Endothelial cell of umbilical vein (primary cell): Measurements from ENCODE around the gene LECT2. TPM values are rescaled to one million over a fixed set of nuclear protein-coding genes. Genes with fewer than 3 reads are reported as not detected.

ENCODE experiments used
- BruUV-seq: library from RNA; stranded (reverse); fragments of 400-500 nt; replicated peaks from 2 replicates; lab custom pipeline; 2021; lab: Mats Ljungman, UMichigan
- CTCF ChIA-PET: fragments of 300-600, 350-600 bp; sonication (Branson Sonifier 250); formaldehyde crosslinking; loops from one replicate; lab custom pipeline; 2021; ENCODE audit warnings: antibody characterized with exemption, inconsistent platforms; lab: Charles Lee
- POLR2A ChIA-PET: fragments of 300-600, 350-600 bp; sonication (Branson Sonifier 250); formaldehyde crosslinking; loops from one replicate; lab custom pipeline; 2021; ENCODE audit warnings: antibody characterized with exemption, inconsistent platforms; lab: Charles Lee
- DNase-seq: peaks from one replicate; pipeline ENCODE4 v3.0.0-alpha.2; 2011; ENCODE audit warnings: low read depth, low spot score
- FAIRE-seq: peaks from 2 replicates; lab custom pipeline; 2011; peaks lifted over from hg19 to GRCh38; lab: Jason Lieb, UNC
- H2AFZ ChIP-seq: 2 replicates; pipeline ENCODE4 v1.6.0; 2012; ENCODE audit warnings: low read depth, low read length, control low read depth, inconsistent platforms
- H3K27ac ChIP-seq: 2 replicates; pipeline ENCODE4 v1.5.1; 2011; ENCODE audit warnings: low read depth, mild to moderate bottlenecking, control low read depth, low read length, moderate library complexity; ENCODE audit not compliant: insufficient read depth
- H3K27me3 ChIP-seq, 2 experiments: 2 replicates each; pipeline versions ENCODE4 v1.6.0 to v1.6.1; 2011; ENCODE audit warnings: low read length in 2 of 2, mixed read lengths in 1 of 2; ENCODE audit not compliant: control insufficient read depth in 2 of 2, insufficient read depth in 2 of 2
- H3K36me3 ChIP-seq, 2 experiments: 2 replicates in 1 of 2; 3 replicates in 1 of 2; pipeline ENCODE4 v1.5.1; 2011; ENCODE audit warnings: low read length in 2 of 2, mild to moderate bottlenecking in 1 of 2, moderate library complexity in 1 of 2; ENCODE audit not compliant: control insufficient read depth in 2 of 2, insufficient read depth in 2 of 2; ENCODE audit errors: extremely low read depth in 1 of 2
- H3K4me1 ChIP-seq: 3 replicates; pipeline ENCODE4 v1.5.1; 2011; ENCODE audit warnings: mild to moderate bottlenecking, low read length; ENCODE audit not compliant: control insufficient read depth, insufficient read depth; ENCODE audit errors: extremely low read depth
- H3K4me2 ChIP-seq: 2 replicates; pipeline ENCODE4 v1.6.1; 2011; ENCODE audit warnings: low read length, control low read depth, mixed read lengths; ENCODE audit not compliant: insufficient read depth
- H3K4me3 ChIP-seq, 3 experiments: fragments of 200-600 bp in 1 of 3; sonication (generic), shearing (Covaris generic) in 1 of 3; replicated peaks in 1 of 3; 2 replicates each; pipeline ENCODE4 v1.5.1; 2011 to 2016; ENCODE audit warnings: control low read depth in 3 of 3, low read length in 3 of 3, mild to moderate bottlenecking in 2 of 3, inconsistent platforms in 1 of 3, low read depth in 1 of 3, moderate library complexity in 1 of 3; ENCODE audit not compliant: insufficient read depth in 1 of 3
- H3K79me2 ChIP-seq: 2 replicates; pipeline ENCODE4 v1.6.0; 2012; ENCODE audit warnings: low read length, inconsistent platforms; ENCODE audit not compliant: control insufficient read depth, insufficient read depth
- H3K9ac ChIP-seq: replicated peaks from 2 replicates; pipeline ENCODE3; 2011; ENCODE audit warnings: low read length, control low read depth; ENCODE audit not compliant: insufficient read depth; ENCODE audit errors: extremely low read depth
- H3K9me1 ChIP-seq: replicated peaks from 3 replicates; pipeline ENCODE4 v1.6.0; 2011; ENCODE audit warnings: mild to moderate bottlenecking, low read length; ENCODE audit not compliant: control insufficient read depth, insufficient read depth; ENCODE audit errors: extremely low read depth
- H3K9me3 ChIP-seq: replicated peaks from 2 replicates; pipeline ENCODE4 v1.5.1; 2012; ENCODE audit warnings: low read length, inconsistent platforms; ENCODE audit not compliant: control insufficient read depth, insufficient read depth
- H4K20me1 ChIP-seq: replicated peaks from 2 replicates; pipeline ENCODE3; 2011; ENCODE audit warnings: mild to moderate bottlenecking, low read length; ENCODE audit not compliant: control insufficient read depth, insufficient read depth; ENCODE audit errors: extremely low read depth
- CTCF ChIP-seq, 2 donors: IDR thresholded peaks; 1 replicate in 1 of 2; 2 replicates in 1 of 2; pipeline ENCODE4 v1.5.1; 2011; ENCODE audit warnings: low read length in 2 of 2, mild to moderate bottlenecking in 2 of 2, moderate library complexity in 2 of 2, control low read depth in 1 of 2, inconsistent platforms in 1 of 2, low read depth in 1 of 2; ENCODE audit not compliant: insufficient read depth in 1 of 2; ENCODE audit errors: extremely low read depth in 1 of 2
- FOS ChIP-seq: IDR thresholded peaks from 2 replicates; pipeline ENCODE4 v1.6.1; 2011; ENCODE audit warnings: mild to moderate bottlenecking, low read length, moderate library complexity, borderline replicate concordance; ENCODE audit not compliant: insufficient read depth
- GATA2 ChIP-seq: IDR thresholded peaks from 2 replicates; pipeline ENCODE4 v1.7.0; 2011; ENCODE audit warnings: low read depth, mild to moderate bottlenecking, moderate library complexity, mixed read lengths, low read length; ENCODE audit not compliant: insufficient read length, insufficient read depth
- JUN ChIP-seq: IDR thresholded peaks from 2 replicates; pipeline ENCODE4 v1.6.1; 2011; ENCODE audit warnings: borderline replicate concordance, low read depth; ENCODE audit not compliant: insufficient read length, insufficient read depth
- MAX ChIP-seq: IDR thresholded peaks from 2 replicates; pipeline ENCODE4 v1.6.1; 2011; ENCODE audit not compliant: insufficient read depth, insufficient read length
- POLR2A ChIP-seq: IDR thresholded peaks from 2 replicates; pipeline ENCODE4 v1.6.1; 2012; ENCODE audit warnings: low read depth, mild to moderate bottlenecking, control low read depth, low read length
- POLR2AphosphoS5 ChIP-seq: IDR thresholded peaks from 2 replicates; pipeline ENCODE4 v1.6.1; 2012; ENCODE audit warnings: low read depth, mild to moderate bottlenecking, control low read depth, low read length, moderate library complexity; ENCODE audit not compliant: insufficient read depth
- dilution Hi-C: fragments of 300-500 bp; cut with MboI; formaldehyde crosslinking; loops from one replicate; pipeline ENCODE4 v1.15.0; 2019; ENCODE audit warnings: low sequenced_read_pairs; ENCODE audit not compliant: extremely low pct_ligation_motif_present
- intact Hi-C: fragments of 100-400 bp; cut with micrococcal nuclease; formaldehyde crosslinking; loops from one replicate; pipeline ENCODE4 v1.10.0; 2022
- polyA plus RNA-seq, 4 experiments: library from polyadenylated mRNA; depleted of rRNA in 3 of 4; stranded (reverse) in 3 of 4; unstranded in 1 of 4; fragments of >200 nt; gene quantifications; 2 replicates each; pipeline versions ENCODE4 v1.2.1 to v1.2.3, GENCODE V29; 2011 to 2012; ENCODE audit warnings: missing spikeins in 1 of 4
- total RNA-seq: library from RNA; stranded (reverse); gene quantifications from 2 replicates; pipeline ENCODE4 v1.2.3, GENCODE V29; 2021

The LECT2 gene
- total and polyA plus RNA-seq, 2 donors (not counting 3 experiments of a cell fraction or from before 2014, with no cell fraction given): not detected

GRCh38 chr5:135991429-135991828, 36.6 kb upstream of the LECT2 start:
- Histone ChIP-seq H3K4me3 (no peak overlapping the region), H3K79me2 (no peaks in the 10 kb centered on the region), H2AFZ (no peak overlapping the region), H3K9me1 (no peaks in the 10 kb centered on the region), H3K27ac (no peak overlapping the region), H3K4me1 (peaks cover 32% of the 10 kb centered on the region), H4K20me1 (no peaks in the 10 kb centered on the region), H3K27me3 (no peaks in the 10 kb centered on the region), H3K9ac (no peak overlapping the region), H3K36me3 (no peaks in the 10 kb centered on the region), H3K4me2 (no peak overlapping the region), H3K9me3 (no peaks in the 10 kb centered on the region)
- DNase-seq (peak; percentile 59), FAIRE-seq (no peak)
- POLR2A ChIA-PET: no interaction called here
- intact Hi-C loops: no loop called here
- CTCF ChIA-PET: interaction anchor here (0.7 to 1.1 kb wide), 4 partner anchors 10 to 62 kb away, joined by 3 to 5 read pairs (median 3); no protein-coding TSS in a partner anchor
- dilution Hi-C loops: no loop called here
- no peak for TF ChIP-seq JUN
- TF ChIP-seq CTCF (IDR thresholded peaks at IDR 0.05; ENCODE audit: extremely low read depth in 1 of 2, insufficient read depth in 1 of 2, low read depth in 1 of 2, low read length in 2 of 2): no peak
- no peak for TF ChIP-seq GATA2
- TF ChIP-seq FOS: no peak
- no peak for TF ChIP-seq POLR2AphosphoS5
- TF ChIP-seq POLR2A: no peak
- no peak for TF ChIP-seq MAX
- no TSS peak for BruUV-seq
